IMR-90 (cell line): Measurements from ENCODE around the gene GDPD5. TPM values are rescaled to one million over a fixed set of nuclear protein-coding genes. Genes with fewer than 3 reads are reported as not detected.

Experiments used
- ATAC-seq: fragments of 200-7000 bp; cut with Tn5 transposase; 2 replicates; pipeline ENCODE4 v1.9.1; 2020; ENCODE audit warnings: low read depth, mild to moderate bottlenecking, moderate library complexity
- BruUV-seq: library from RNA; stranded (reverse); fragments of 400-500 nt; replicated peaks from 2 replicates; lab custom pipeline; 2021; lab: Mats Ljungman, UMichigan
- CTCF ChIA-PET: fragments of 300-600 bp; formaldehyde crosslinking; extraction: SDS; loops from one replicate; lab custom pipeline; 2021; ENCODE audit warnings: antibody characterized with exemption; lab: Yijun Ruan, JAX
- POLR2A ChIA-PET: fragments of 300-600 bp; sonication (Branson Sonifier 250); formaldehyde crosslinking; loops from one replicate; lab custom pipeline; 2022; ENCODE audit warnings: antibody characterized with exemption; ENCODE audit not compliant: unreplicated experiment; lab: Charles Lee
- DNase-seq: peaks from one replicate; pipeline ENCODE4 v3.0.0; 2013
- H2AFZ ChIP-seq: replicated peaks from 2 replicates; pipeline ENCODE3; 2013; ENCODE audit warnings: low read length, mild to moderate bottlenecking; ENCODE audit not compliant: poor library complexity
- H2AK5ac ChIP-seq: 2 replicates; pipeline ENCODE4 v1.6.1; 2013; ENCODE audit warnings: low read depth, low read length, inconsistent platforms
- H2AK9ac ChIP-seq: replicated peaks from 2 replicates; pipeline ENCODE3; 2013; ENCODE audit warnings: mild to moderate bottlenecking, low read depth, low read length, moderate library complexity; ENCODE audit not compliant: poor library complexity
- H2BK120ac ChIP-seq: 2 replicates; pipeline ENCODE4 v1.6.1; 2013; ENCODE audit warnings: low read depth, low read length, inconsistent platforms
- H2BK15ac ChIP-seq: 3 replicates; pipeline ENCODE4 v1.6.1; 2013; ENCODE audit warnings: low read depth, low read length, inconsistent platforms
- H2BK20ac ChIP-seq: 2 replicates; pipeline ENCODE4 v1.6.1; 2013; ENCODE audit warnings: low read depth, mild to moderate bottlenecking, inconsistent platforms, low read length, moderate library complexity
- H2BK5ac ChIP-seq: 2 replicates; pipeline ENCODE4 v1.6.1; 2013; ENCODE audit warnings: mild to moderate bottlenecking, low read depth, low read length, inconsistent platforms; ENCODE audit not compliant: poor library complexity, severe bottlenecking
- H3K14ac ChIP-seq: replicated peaks from 2 replicates; pipeline ENCODE4 v1.6.1; 2013; ENCODE audit warnings: low read depth, low read length, inconsistent platforms
- H3K18ac ChIP-seq: 2 replicates; pipeline ENCODE4 v1.6.1; 2013; ENCODE audit warnings: low read depth, low read length, control low read depth
- H3K23ac ChIP-seq: 2 replicates; pipeline ENCODE4 v1.6.1; 2013; ENCODE audit warnings: low read depth, low read length, inconsistent platforms
- H3K27ac ChIP-seq: 2 replicates; pipeline ENCODE4 v1.5.1; 2013; ENCODE audit warnings: mild to moderate bottlenecking, control low read depth, low read length; ENCODE audit not compliant: insufficient read depth
- H3K27me3 ChIP-seq: 2 replicates; pipeline ENCODE4 v1.6.1; 2013; ENCODE audit warnings: low read length; ENCODE audit not compliant: control insufficient read depth, insufficient read depth
- H3K36me3 ChIP-seq: 2 replicates; pipeline ENCODE4 v1.6.1; 2013; ENCODE audit warnings: low read length, mixed read lengths; ENCODE audit not compliant: control insufficient read depth, insufficient read depth
- H3K4ac ChIP-seq: 2 replicates; pipeline ENCODE4 v1.6.1; 2013; ENCODE audit warnings: low read depth, low read length, inconsistent platforms
- H3K4me1 ChIP-seq: 2 replicates; pipeline ENCODE4 v1.6.1; 2013; ENCODE audit warnings: low read length, mixed read lengths; ENCODE audit not compliant: control insufficient read depth, insufficient read depth
- H3K4me2 ChIP-seq: 2 replicates; pipeline ENCODE4 v1.6.1; 2013; ENCODE audit warnings: low read depth, mild to moderate bottlenecking, control low read depth, low read length, moderate library complexity
- H3K4me3 ChIP-seq: 2 replicates; pipeline ENCODE4 v1.5.1; 2013; ENCODE audit warnings: low read depth, mild to moderate bottlenecking, control low read depth, low read length, moderate library complexity; ENCODE audit not compliant: insufficient read depth
- H3K56ac ChIP-seq: 2 replicates; pipeline ENCODE4 v1.6.1; 2013; ENCODE audit warnings: low read length, inconsistent platforms; ENCODE audit not compliant: insufficient read depth; ENCODE audit errors: extremely low read depth
- H3K79me1 ChIP-seq, 2 experiments: 2 replicates each; pipeline ENCODE4 v1.6.1; 2013; ENCODE audit warnings: low read length in 2 of 2, inconsistent platforms in 1 of 2, low read depth in 1 of 2
- H3K9ac ChIP-seq: 2 replicates; pipeline ENCODE4 v1.6.1; 2013; ENCODE audit warnings: low read depth, low read length, control low read depth
- H3K9me1 ChIP-seq: 2 replicates; pipeline ENCODE4 v1.6.1; 2013; ENCODE audit warnings: low read length, inconsistent platforms; ENCODE audit not compliant: insufficient read depth
- H3K9me3 ChIP-seq: 2 replicates; pipeline ENCODE4 v1.6.1; 2013; ENCODE audit warnings: low read length; ENCODE audit not compliant: control insufficient read depth, insufficient read depth
- H4K20me1 ChIP-seq: 2 replicates; pipeline ENCODE4 v1.6.1; 2013; ENCODE audit warnings: low read length, inconsistent platforms; ENCODE audit not compliant: insufficient read depth
- H4K5ac ChIP-seq: 2 replicates; pipeline ENCODE4 v1.6.1; 2013; ENCODE audit warnings: mild to moderate bottlenecking, low read depth, low read length, control low read depth
- H4K8ac ChIP-seq, 2 experiments: 2 replicates each; pipeline ENCODE4 v1.6.1; 2013; ENCODE audit warnings: low read depth in 2 of 2, low read length in 2 of 2, control low read depth in 1 of 2, inconsistent platforms in 1 of 2
- H4K91ac ChIP-seq: 2 replicates; pipeline ENCODE4 v1.6.1; 2013; ENCODE audit warnings: low read depth, low read length, inconsistent platforms; ENCODE audit not compliant: insufficient read depth
- BHLHE40 ChIP-seq: fragments of 150-350 bp; IDR thresholded peaks from 2 replicates; pipeline ENCODE4 v1.6.1; 2016; ENCODE audit warnings: mild to moderate bottlenecking, low read depth, low read length
- CEBPB ChIP-seq: IDR thresholded peaks from 2 replicates; pipeline ENCODE4 v1.6.1; 2012; ENCODE audit warnings: low read depth, low read length, improper control_type of control experiment
- CHD1 ChIP-seq: IDR thresholded peaks from 2 replicates; pipeline ENCODE4 v1.6.1; 2012; ENCODE audit warnings: low read depth, low read length, improper control_type of control experiment
- FOS ChIP-seq: fragments of 150-350 bp; IDR thresholded peaks from 2 replicates; pipeline ENCODE4 v1.6.1; 2016; ENCODE audit warnings: low read depth, low read length
- MAFK ChIP-seq: IDR thresholded peaks from 2 replicates; pipeline ENCODE4 v1.6.1; 2012; ENCODE audit warnings: low read depth, low read length, improper control_type of control experiment
- MAZ ChIP-seq: IDR thresholded peaks from 2 replicates; pipeline ENCODE4 v1.6.1; 2012; ENCODE audit warnings: low read depth, mild to moderate bottlenecking, low read length, improper control_type of control experiment, moderate library complexity, borderline replicate concordance
- MXI1 ChIP-seq: IDR thresholded peaks from 2 replicates; pipeline ENCODE4 v1.6.1; 2012; ENCODE audit warnings: low read depth, mild to moderate bottlenecking, low read length, moderate library complexity, borderline replicate concordance
- NFE2L2 ChIP-seq: fragments of 150-350 bp; IDR thresholded peaks from 2 replicates; pipeline ENCODE4 v1.6.1; 2016; ENCODE audit warnings: low read depth, mild to moderate bottlenecking, low read length
- RAD21 ChIP-seq: IDR thresholded peaks from 2 replicates; pipeline ENCODE4 v1.6.1; 2012; ENCODE audit warnings: low read length, improper control_type of control experiment
- RCOR1 ChIP-seq: IDR thresholded peaks from 2 replicates; pipeline ENCODE4 v1.6.1; 2012; ENCODE audit warnings: mild to moderate bottlenecking, low read length, improper control_type of control experiment; ENCODE audit not compliant: insufficient replicate concordance
- RFX5 ChIP-seq: IDR thresholded peaks from 2 replicates; pipeline ENCODE4 v1.8.0; 2012; ENCODE audit warnings: low read depth, mild to moderate bottlenecking, low read length, moderate library complexity
- SMC3 ChIP-seq: fragments of 150-350 bp; IDR thresholded peaks from 2 replicates; pipeline ENCODE4 v1.6.1; 2016; ENCODE audit warnings: low read depth, mild to moderate bottlenecking, antibody characterized with exemption, low read length, moderate library complexity
- WGBS, 2 experiments: methylation state at CpG; one replicate each; pipeline versions ENCODE4 v1.1.5 to v1.1.7; 2013; ENCODE audit warnings: missing lambda C conversion rate in 2 of 2; ENCODE audit not compliant: insufficient read length in 1 of 2; ENCODE audit errors: extremely low coverage in 2 of 2; 5-methylcytosine and 5-hydroxymethylcytosine counted together
- dilution Hi-C: fragments of 300-500 bp; cut with HindIII; formaldehyde crosslinking; loops from one replicate; pipeline ENCODE4 v1.14.3; 2018; ENCODE audit warnings: low sequenced_read_pairs; ENCODE audit not compliant: unreplicated experiment
- in situ Hi-C: fragments of 300-500 bp; cut with MboI; formaldehyde crosslinking; loops from 3 replicates; pipeline ENCODE4 v1.14.3; 2019; ENCODE audit warnings: low sequenced_read_pairs, inconsistent platforms, mixed read lengths
- intact Hi-C: fragments of 100-400 bp; cut with micrococcal nuclease; formaldehyde crosslinking; loops from 2 replicates; pipeline ENCODE4 v1.10.0; 2022
- polyA plus RNA-seq, 3 experiments: library from polyadenylated mRNA; depleted of rRNA; stranded (reverse); fragments of >200 nt; gene quantifications; 2 replicates each; pipeline ENCODE4 v1.2.3, GENCODE V29; 2012; ENCODE audit warnings: low replicate concordance in 1 of 3
- total RNA-seq: library from RNA; depleted of rRNA; stranded (reverse); fragments of >200 nt; gene quantifications from 2 replicates; pipeline ENCODE4 v1.2.3, GENCODE V29; 2012
- TF ChIP-seq, protein P1 (sequence below): fragments of 150-350 bp; IDR thresholded peaks from 2 replicates; pipeline ENCODE4 v1.6.1; 2016; ENCODE audit warnings: low read depth, mild to moderate bottlenecking, low read length, moderate library complexity, borderline replicate concordance
- TF ChIP-seq, protein P2 (sequence below): fragments of 150-350 bp; IDR thresholded peaks from 2 replicates; pipeline ENCODE4 v1.6.1; 2017; ENCODE audit warnings: mild to moderate bottlenecking, antibody characterized with exemption, low read length, low read depth
- TF ChIP-seq, protein P3 (sequence below): conservative IDR thresholded peaks from 2 replicates; pipeline ENCODE4 v1.5.1; 2012; ENCODE audit warnings: mild to moderate bottlenecking, low read depth, low read length, improper control_type of control experiment

The GDPD5 gene
- total and polyA plus RNA-seq, 2 of the 4 experiments (the other 2 are of a cell fraction), result 2.0 to 7.9 TPM

DNA sequence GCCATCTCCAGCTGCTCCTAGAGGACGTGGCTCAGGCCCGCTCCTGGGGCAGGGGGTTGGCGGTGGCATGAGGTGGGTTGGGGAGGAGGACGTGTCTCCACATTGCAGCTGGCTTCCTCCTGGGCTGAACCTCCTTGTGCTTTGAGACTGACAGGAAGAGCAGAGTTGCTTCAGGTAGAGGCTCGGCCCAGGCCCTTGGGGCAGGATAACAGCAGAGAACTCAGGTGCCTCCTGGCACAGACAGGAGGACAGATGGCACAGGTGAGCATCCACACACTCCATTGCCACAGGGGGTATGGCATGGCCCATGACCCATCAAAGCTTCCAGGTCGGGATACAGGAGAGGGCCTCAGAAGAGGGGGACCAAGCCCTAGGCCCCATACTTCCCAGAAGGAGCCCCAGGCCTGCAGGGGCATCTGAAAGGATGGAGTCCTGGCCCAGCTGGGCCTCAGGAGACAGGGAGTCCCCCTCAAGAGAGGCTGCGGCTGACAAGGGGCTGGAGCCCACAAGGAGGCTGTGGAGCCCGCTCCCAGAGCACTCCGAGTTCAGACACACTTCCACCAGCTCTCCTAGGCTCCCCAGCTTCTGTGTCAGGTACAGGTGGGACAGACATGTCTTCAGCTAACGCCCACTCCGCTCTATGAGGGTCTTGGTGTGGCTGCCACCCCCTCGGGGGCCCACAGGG is 90.7 kb downstream of the GDPD5 start:
- no peak overlapping the region for H2AFZ ChIP-seq
- H2BK20ac ChIP-seq, result no peak overlapping the region
- no peak overlapping the region for H3K9ac ChIP-seq
- H2BK15ac ChIP-seq, result no peak overlapping the region
- ChIA-PET POLR2A (no interaction called here), CTCF (no interaction called here)
- no peak overlapping the region for H2BK120ac ChIP-seq
- 0 out of 2 replicates have a peak, but pooled peaks cover 4% of the 10 kb centered on the region for H3K9me1 ChIP-seq
- no peak overlapping the region for H3K27ac ChIP-seq
- peaks cover 36% of the 10 kb centered on the region for H3K27me3 ChIP-seq
- DNase-seq, result no peak
- no peak overlapping the region for H3K56ac ChIP-seq
- H3K9me3 ChIP-seq, result no peaks in the 10 kb centered on the region
- H3K23ac ChIP-seq, result no peak overlapping the region
- no peak overlapping the region for H3K18ac ChIP-seq
- no peaks in the 10 kb centered on the region for H3K4me1 ChIP-seq
- H2AK5ac ChIP-seq, result no peak overlapping the region
- intact Hi-C loops (no loop called here), dilution Hi-C loops (no loop called here), in situ Hi-C loops (no loop called here)
- no peak overlapping the region for H3K4ac ChIP-seq
- H3K4me2 ChIP-seq, result no peak overlapping the region
- no peak overlapping the region for H2AK9ac ChIP-seq
- BruUV-seq, result no TSS peak
- no peak for ATAC-seq
- no peak overlapping the region for H4K91ac ChIP-seq
- H4K20me1 ChIP-seq, result 0 out of 2 replicates have a peak, but pooled peaks cover 3% of the 10 kb centered on the region
- no peaks in the 10 kb centered on the region for H3K36me3 ChIP-seq
- H3K79me1 ChIP-seq, result no peaks in the 10 kb centered on the region
- H4K8ac ChIP-seq, result no peak overlapping the region
- WGBS, 2 experiments, result 82% methylated on average over 5 of the region's 12 CpGs; no CpG with 5 or more reads in 1 of the 2 experiments
- H3K4me3 ChIP-seq, result no peak overlapping the region
- no peak overlapping the region for H2BK5ac ChIP-seq
- no peak overlapping the region for H4K5ac ChIP-seq
- no peak for TF ChIP-seq SMC3
- TF ChIP-seq RFX5, result no peak
- TF ChIP-seq MAFK, result no peak
- no peak for TF ChIP-seq CEBPB
- TF ChIP-seq MXI1, result no peak
- TF ChIP-seq CHD1, result no peak
- TF ChIP-seq NFE2L2, result no peak
- no peak for TF ChIP-seq BHLHE40
- TF ChIP-seq FOS, result no peak
- TF ChIP-seq, protein P1, sequence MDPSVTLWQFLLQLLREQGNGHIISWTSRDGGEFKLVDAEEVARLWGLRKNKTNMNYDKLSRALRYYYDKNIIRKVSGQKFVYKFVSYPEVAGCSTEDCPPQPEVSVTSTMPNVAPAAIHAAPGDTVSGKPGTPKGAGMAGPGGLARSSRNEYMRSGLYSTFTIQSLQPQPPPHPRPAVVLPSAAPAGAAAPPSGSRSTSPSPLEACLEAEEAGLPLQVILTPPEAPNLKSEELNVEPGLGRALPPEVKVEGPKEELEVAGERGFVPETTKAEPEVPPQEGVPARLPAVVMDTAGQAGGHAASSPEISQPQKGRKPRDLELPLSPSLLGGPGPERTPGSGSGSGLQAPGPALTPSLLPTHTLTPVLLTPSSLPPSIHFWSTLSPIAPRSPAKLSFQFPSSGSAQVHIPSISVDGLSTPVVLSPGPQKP, result no peak
- TF ChIP-seq, protein P2, sequence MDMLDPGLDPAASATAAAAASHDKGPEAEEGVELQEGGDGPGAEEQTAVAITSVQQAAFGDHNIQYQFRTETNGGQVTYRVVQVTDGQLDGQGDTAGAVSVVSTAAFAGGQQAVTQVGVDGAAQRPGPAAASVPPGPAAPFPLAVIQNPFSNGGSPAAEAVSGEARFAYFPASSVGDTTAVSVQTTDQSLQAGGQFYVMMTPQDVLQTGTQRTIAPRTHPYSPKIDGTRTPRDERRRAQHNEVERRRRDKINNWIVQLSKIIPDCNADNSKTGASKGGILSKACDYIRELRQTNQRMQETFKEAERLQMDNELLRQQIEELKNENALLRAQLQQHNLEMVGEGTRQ, result no peak
- no peak for TF ChIP-seq RAD21
- TF ChIP-seq, protein P3, sequence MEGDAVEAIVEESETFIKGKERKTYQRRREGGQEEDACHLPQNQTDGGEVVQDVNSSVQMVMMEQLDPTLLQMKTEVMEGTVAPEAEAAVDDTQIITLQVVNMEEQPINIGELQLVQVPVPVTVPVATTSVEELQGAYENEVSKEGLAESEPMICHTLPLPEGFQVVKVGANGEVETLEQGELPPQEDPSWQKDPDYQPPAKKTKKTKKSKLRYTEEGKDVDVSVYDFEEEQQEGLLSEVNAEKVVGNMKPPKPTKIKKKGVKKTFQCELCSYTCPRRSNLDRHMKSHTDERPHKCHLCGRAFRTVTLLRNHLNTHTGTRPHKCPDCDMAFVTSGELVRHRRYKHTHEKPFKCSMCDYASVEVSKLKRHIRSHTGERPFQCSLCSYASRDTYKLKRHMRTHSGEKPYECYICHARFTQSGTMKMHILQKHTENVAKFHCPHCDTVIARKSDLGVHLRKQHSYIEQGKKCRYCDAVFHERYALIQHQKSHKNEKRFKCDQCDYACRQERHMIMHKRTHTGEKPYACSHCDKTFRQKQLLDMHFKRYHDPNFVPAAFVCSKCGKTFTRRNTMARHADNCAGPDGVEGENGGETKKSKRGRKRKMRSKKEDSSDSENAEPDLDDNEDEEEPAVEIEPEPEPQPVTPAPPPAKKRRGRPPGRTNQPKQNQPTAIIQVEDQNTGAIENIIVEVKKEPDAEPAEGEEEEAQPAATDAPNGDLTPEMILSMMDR, result no peak
- no peak for TF ChIP-seq RCOR1
- no peak for TF ChIP-seq MAZ
- H3K14ac ChIP-seq, result no peak overlapping the region
